Smooth muscle cell (in vitro differentiated cells): ENCODE results near the gene FLG2. TPM values are rescaled to one million over a fixed set of nuclear protein-coding genes. Genes with fewer than 3 reads are reported as not detected.
"Not testable (repeated sequence)": the region's sequence is repeated elsewhere in the genome, so short reads cannot be mapped to it uniquely, and the experiment has no call there.

ENCODE experiments used
- DNase-seq: peaks from one replicate; lab custom pipeline; 2025; ENCODE audit not compliant: unreplicated experiment; lab: John Stamatoyannopoulos, UW
- H2AFZ ChIP-seq: fragments of 200-600 bp; sonication (generic); 2 replicates; pipeline ENCODE4 v1.6.0; 2016; ENCODE audit warnings: antibody characterized with exemption, low read depth, mild to moderate bottlenecking
- H3F3A ChIP-seq: fragments of 200-600 bp; sonication (generic); 2 replicates; pipeline ENCODE4 v1.6.0; 2017; ENCODE audit warnings: antibody characterized with exemption, low read depth
- H3K27ac ChIP-seq: fragments of 200-600 bp; sonication (generic); 2 replicates; pipeline ENCODE4 v1.5.1; 2016; ENCODE audit warnings: low read depth, mild to moderate bottlenecking
- H3K27me3 ChIP-seq: fragments of 200-600 bp; sonication (generic); 2 replicates; pipeline ENCODE4 v1.6.1; 2016; ENCODE audit warnings: low read depth, mild to moderate bottlenecking
- H3K36me3 ChIP-seq: fragments of 200-600 bp; sonication (generic); 2 replicates; pipeline ENCODE4 v1.5.1; 2016; ENCODE audit warnings: low read depth
- H3K4me1 ChIP-seq: fragments of 200-600 bp; sonication (generic); 2 replicates; pipeline ENCODE4 v1.5.1; 2016; ENCODE audit warnings: low read depth
- H3K4me2 ChIP-seq: fragments of 200-600 bp; sonication (generic); 2 replicates; pipeline ENCODE4 v1.6.0; 2016; ENCODE audit warnings: mild to moderate bottlenecking
- H3K4me3 ChIP-seq: fragments of 200-600 bp; sonication (generic); 2 replicates; pipeline ENCODE4 v1.5.1; 2016; ENCODE audit warnings: mild to moderate bottlenecking
- H3K79me2 ChIP-seq: fragments of 200-600 bp; sonication (generic); 2 replicates; pipeline ENCODE4 v1.6.0; 2016; ENCODE audit warnings: low read depth, mild to moderate bottlenecking
- H3K9ac ChIP-seq: fragments of 200-600 bp; sonication (generic); 2 replicates; pipeline ENCODE4 v1.6.0; 2016; ENCODE audit warnings: low read depth
- H3K9me3 ChIP-seq: fragments of 200-600 bp; sonication (generic); replicated peaks from 2 replicates; pipeline ENCODE4 v1.5.1; 2016; ENCODE audit warnings: low read depth
- H4K20me1 ChIP-seq: fragments of 200-600 bp; sonication (generic); 2 replicates; pipeline ENCODE4 v1.6.0; 2016; ENCODE audit warnings: low read depth
- CTCF ChIP-seq: fragments of 200-600 bp; sonication (generic); IDR thresholded peaks from 2 replicates; pipeline ENCODE4 v1.5.1; 2017; ENCODE audit warnings: borderline replicate concordance, mild to moderate bottlenecking, antibody characterized with exemption; ENCODE audit not compliant: insufficient read depth, poor library complexity, severe bottlenecking
- WGBS: methylation state at CpG from one replicate; pipeline ENCODE4 v1.1.7; 2016; ENCODE audit warnings: low lambda C conversion rate; 5-methylcytosine and 5-hydroxymethylcytosine counted together
- polyA plus RNA-seq: library from polyadenylated mRNA; unstranded; fragments of >200 nt; fragmentation: Nextera tagmentation; extraction: Ambion mirVana; gene quantifications from 2 replicates; pipeline ENCODE4 v1.2.1, GENCODE V29; 2016
- total RNA-seq: library from RNA; depleted of rRNA; stranded (reverse); fragments of >200 nt; gene quantifications from 2 replicates; pipeline ENCODE4 v1.2.3, GENCODE V29; 2014

Gene FLG2
- total and polyA plus RNA-seq, 2 experiments from 2014 or later = not detected

DNA sequence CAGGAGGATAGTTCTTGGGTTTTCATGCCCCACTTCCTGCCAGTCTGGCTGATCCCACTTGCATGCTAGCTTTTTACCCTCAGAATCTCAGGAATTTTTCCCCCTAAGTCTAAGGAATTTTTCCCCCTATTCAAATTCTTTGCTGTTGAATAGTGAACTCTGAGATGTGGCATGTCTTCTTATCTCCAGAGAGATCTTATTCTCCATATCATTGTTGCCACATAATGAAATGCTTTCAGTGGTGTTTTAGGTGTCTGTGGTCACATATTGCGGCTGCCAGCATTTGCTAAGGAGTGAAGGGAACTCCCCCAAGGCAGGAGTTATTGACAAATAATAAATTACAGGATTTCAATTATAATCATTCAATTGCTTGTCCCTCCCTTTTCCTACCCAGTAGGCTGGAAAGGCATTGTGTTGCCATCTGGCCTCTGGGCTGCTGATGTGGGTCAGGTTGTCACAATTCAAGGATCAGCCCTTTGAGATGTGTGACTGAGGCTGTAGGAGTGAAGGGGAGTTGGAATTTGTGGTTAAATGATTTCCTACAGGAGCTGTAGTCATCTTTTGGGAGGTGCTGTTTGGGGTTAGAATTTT is 30.9 kb downstream of the FLG2 start:
- no peak overlapping the region for H3K4me3 ChIP-seq
- no peak for TF ChIP-seq CTCF
- H3K27ac ChIP-seq = no peak overlapping the region
- WGBS = 45% methylated on average over 1 of the region's 1 CpG
- H3K27me3 ChIP-seq = no peaks in the 10 kb centered on the region
- no peaks in the 10 kb centered on the region for H3K9me3 ChIP-seq
- DNase-seq = no peak
- no peak overlapping the region for H3K9ac ChIP-seq
- H4K20me1 ChIP-seq = no peaks in the 10 kb centered on the region
- H3K36me3 ChIP-seq = no peaks in the 10 kb centered on the region
- no peaks in the 10 kb centered on the region for H3K4me1 ChIP-seq
- no peaks in the 10 kb centered on the region for H3F3A ChIP-seq
- no peaks in the 10 kb centered on the region for H3K79me2 ChIP-seq
- no peak overlapping the region for H2AFZ ChIP-seq
- no peak overlapping the region for H3K4me2 ChIP-seq

GRCh38 chr1:152325111-152325510 is 34.7 kb downstream of the FLG2 start, which contains the start of gene FLG:
Gene FLG, minus strand, starts transcription at chr1:152325239. Its CDS starts 9,783 bp downstream, at chr1:152315456.
- 57% methylated on average over 1 of the region's 1 CpG for WGBS
- DNase-seq = no peak
- no peaks in the 10 kb centered on the region for H3K36me3 ChIP-seq
- no peaks in the 10 kb centered on the region for H3K27me3 ChIP-seq
- no peaks in the 10 kb centered on the region for H3F3A ChIP-seq
- H3K27ac ChIP-seq = no peak within 1 kb of the TSS
- H3K4me1 ChIP-seq = no peaks in the 10 kb centered on the region
- H3K9ac ChIP-seq = no peak within 1 kb of the TSS
- H3K79me2 ChIP-seq = no peaks in the 10 kb centered on the region
- H3K4me3 ChIP-seq = no peak within 1 kb of the TSS
- H4K20me1 ChIP-seq = no peaks in the 10 kb centered on the region
- no peak within 1 kb of the TSS for H2AFZ ChIP-seq
- no peaks in the 10 kb centered on the region for H3K9me3 ChIP-seq
- no peak within 1 kb of the TSS for H3K4me2 ChIP-seq
- no peak for TF ChIP-seq CTCF

DNA sequence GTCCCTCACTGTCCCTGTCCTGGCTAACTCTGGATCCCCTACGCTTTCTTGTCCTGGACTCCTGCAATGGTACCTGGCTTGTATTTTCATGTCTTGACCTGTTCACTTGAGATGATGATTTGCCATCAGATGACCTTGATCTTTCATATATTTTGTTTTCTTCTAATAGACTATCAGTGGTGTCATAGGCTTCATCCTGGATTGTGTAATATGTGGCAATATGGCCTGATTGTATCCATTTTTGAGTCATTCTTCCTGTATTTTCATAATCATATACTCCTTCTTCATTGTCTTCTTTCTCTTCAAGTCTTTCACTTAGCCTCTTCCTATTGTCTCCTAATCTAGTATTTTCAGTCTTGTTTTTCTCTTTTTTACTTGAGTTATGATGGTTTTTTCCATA is 45.8 kb downstream of the FLG2 start:
- Histone ChIP-seq H3K36me3 (no peaks in the 10 kb centered on the region), H3K4me3 (no peak overlapping the region), H3K27ac (no peak overlapping the region), H3K9ac (no peak overlapping the region), H3K27me3 (no peaks in the 10 kb centered on the region), H3K79me2 (no peaks in the 10 kb centered on the region), H2AFZ (no peak overlapping the region), H4K20me1 (no peaks in the 10 kb centered on the region), H3K9me3 (peaks cover 7% of the 10 kb centered on the region), H3F3A (no peaks in the 10 kb centered on the region), H3K4me2 (no peak overlapping the region), H3K4me1 (no peaks in the 10 kb centered on the region)
- DNase-seq = no peak
- WGBS = 69% methylated on average over 1 of the region's 1 CpG
- no peak for TF ChIP-seq CTCF

DNA sequence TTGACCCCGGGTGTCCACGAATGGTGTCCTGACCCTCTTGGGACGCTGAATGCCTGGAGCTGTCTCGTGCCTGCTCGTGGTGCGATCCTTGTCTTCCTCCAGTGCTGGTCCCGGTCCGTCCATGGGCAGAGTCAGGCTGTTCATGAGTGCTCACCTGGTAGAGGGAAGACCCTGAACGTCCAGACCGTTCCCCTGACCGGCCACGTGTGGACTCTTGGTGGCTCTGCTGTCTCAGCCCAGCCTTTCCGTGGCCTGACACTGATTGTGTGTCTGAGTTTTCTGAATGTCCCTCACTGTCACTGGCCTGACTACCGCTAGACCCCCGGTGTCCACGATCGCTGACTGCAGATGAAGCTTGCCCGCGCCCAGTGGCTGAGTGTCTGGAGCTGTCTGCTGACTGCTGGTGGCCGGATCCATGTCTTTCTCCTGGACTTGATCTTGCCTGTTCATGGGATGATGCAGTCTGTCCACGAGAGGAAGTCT is 46.4 kb downstream of the FLG2 start:
- Histone ChIP-seq H3K4me2 (no peak overlapping the region), H3F3A (no peaks in the 10 kb centered on the region), H3K9me3 (peaks cover 7% of the 10 kb centered on the region), H4K20me1 (no peaks in the 10 kb centered on the region), H3K9ac (no peak overlapping the region), H3K79me2 (no peaks in the 10 kb centered on the region), H3K4me1 (no peaks in the 10 kb centered on the region), H3K27me3 (no peaks in the 10 kb centered on the region), H2AFZ (no peak overlapping the region), H3K4me3 (no peak overlapping the region), H3K27ac (no peak overlapping the region), H3K36me3 (no peaks in the 10 kb centered on the region)
- 88% methylated on average over 21 of the region's 21 CpGs for WGBS
- DNase-seq = no peak
- no peak for TF ChIP-seq CTCF

DNA sequence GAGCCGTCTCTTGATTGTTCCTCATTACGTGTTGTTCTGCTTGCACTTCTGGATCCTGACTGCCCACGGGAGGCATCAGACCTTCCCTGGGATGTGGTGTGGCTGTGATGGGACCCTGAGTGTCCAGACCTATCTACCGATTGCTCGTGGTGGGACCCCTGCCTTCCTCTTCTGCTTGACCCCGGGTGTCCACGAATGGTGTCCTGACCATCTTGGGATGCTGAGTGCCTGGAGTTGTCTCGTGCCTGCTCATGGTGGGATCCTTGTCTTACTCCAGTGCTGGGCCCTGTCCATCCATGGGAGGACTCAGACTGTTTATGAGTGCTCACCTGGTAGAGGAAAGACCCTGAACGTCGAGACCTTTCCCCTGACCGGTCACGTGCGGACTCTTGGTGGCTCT is 47.6 kb downstream of the FLG2 start:
- H3K79me2 ChIP-seq, H3K27ac ChIP-seq, H3K4me2 ChIP-seq, H2AFZ ChIP-seq, DNase-seq, H3K4me3 ChIP-seq, H3K9me3 ChIP-seq, H3K9ac ChIP-seq, H3K36me3 ChIP-seq, H3F3A ChIP-seq, H4K20me1 ChIP-seq, H3K27me3 ChIP-seq, H3K4me1 ChIP-seq: not testable (repeated sequence)
- 91% methylated on average over 13 of the region's 13 CpGs for WGBS
